ENCODE results near the gene GRPEL2.

- TF ChIP-seq MAX (IDR thresholded peaks at IDR 0.05; ENCODE audit: low read depth, low read length) (no peak), CTCF (IDR thresholded peaks at IDR 0.05; ENCODE audit: low read depth, low read length) (no peak), MYC (IDR thresholded peaks at IDR 0.05; ENCODE audit: low read depth, low read length) (no peak), POLR2A (IDR thresholded peaks at IDR 0.05; ENCODE audit: extremely low read depth, insufficient read length) (no peak)
Measured at GRCh38 chr5:149309354-149309753, 35.9 kb upstream of the GRPEL2 start.

Measured in NB4 (cell line).